NCI-H2227 (cell line): ENCODE data around the gene SMIM11.
"Not testable (repeated sequence)": the region's sequence is repeated elsewhere in the genome, so short reads cannot be mapped to it uniquely, and the experiment has no call there.

Experiments used
- DNase-seq: peaks from one replicate; lab custom pipeline; 2025; ENCODE audit not compliant: unreplicated experiment; lab: John Stamatoyannopoulos, UW

Gene SMIM11, protein sequence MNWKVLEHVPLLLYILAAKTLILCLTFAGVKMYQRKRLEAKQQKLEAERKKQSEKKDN

DNA sequence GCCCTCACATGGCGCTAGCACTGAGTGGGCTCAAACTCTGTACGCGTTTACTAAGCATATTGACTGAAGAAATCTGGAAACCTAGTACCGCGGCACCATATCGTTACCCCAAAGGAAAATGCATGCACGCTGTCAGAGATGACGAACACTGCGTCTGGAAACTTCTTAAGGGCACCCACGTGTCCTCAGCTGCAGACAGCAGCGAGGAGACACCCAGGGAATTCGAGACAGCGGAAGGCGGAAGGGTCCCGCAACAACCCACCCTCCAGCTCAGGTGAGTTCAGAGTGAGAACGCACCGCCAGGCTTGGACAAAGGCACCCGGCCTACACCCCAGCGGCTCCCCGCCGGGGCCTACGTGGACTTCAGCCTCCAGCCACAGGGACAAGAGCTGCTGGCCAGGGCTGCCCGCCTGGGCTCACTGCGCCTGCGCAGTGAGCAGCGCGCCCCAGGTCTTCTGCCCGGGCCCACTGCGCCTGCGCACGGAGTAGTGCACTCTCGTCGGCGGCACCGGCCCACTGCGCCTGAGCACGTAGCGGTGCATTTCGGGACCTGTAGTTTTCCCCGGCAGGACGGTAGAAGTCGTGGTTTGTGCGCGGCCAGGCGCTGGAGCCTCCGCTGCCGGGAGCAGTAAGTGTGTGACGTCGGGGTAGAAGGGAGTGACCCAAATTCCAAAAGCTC is at the start of gene SMIM11:
TSS of gene SMIM11 (plus strand) at position 568 of the 679 bp plus-strand sequence. CDS start 3,998 bp downstream, outside the sequence.
- DNase-seq = not testable (repeated sequence)

DNA sequence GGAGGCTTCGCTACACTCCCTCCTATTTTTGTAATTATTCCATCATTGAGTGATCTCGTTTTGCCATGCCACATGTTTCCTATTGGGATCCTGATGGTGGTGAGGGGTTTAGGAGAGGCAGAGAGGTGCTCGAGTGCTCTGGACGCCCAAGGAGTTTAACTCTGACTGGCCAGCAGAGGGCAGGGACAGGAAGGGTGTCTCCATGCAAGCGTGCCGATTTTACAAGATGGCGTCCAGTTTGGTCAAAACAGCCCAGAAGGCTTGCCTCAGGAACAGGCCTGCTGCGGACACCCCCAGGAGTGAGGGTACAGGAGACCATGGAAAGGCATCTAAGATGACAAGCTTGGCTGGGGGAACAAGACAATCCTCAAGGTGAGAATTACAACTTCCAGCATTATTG is 45.3 kb upstream of the SMIM11 start:
- no peak for DNase-seq

DNA sequence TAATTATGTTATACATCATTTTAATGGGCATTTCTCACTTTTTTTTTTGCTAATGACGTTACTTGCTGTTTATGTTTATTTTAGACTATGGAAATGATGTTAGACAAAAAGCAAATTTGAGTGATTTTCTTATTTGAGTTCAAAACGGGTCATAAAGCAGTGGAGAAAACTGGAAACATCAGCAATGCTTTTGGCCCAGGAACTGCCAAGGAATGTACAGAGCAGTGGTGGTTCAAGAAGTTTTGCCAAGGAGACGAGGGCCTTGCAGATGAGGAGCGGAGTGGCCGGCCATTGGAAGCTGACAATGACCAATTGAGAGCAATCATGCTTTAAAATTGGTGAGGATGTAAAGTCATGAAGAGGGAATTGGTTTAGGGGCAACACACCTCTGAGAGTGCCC is 43.6 kb upstream of the SMIM11 start:
- no peak for DNase-seq

DNA sequence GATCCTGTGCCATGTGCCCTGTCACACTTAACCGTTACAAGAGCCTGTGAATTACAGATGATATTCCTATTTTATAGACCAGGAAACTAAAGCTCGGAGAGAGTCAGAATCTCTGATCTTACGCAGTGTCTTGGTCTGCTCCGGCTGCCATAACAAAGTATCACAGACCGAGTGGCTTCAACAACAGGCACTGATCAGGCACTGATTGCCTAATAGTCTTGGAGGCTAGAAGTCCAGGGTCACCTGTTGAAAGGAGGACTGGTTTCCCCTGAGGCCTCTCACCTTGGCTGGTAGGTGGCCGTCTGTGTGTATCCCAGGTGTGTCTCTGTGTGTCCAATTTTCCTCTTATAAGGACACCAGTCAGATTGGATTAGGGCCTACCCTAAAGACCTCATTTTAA is 43.0 kb upstream of the SMIM11 start:
- DNase-seq = no peak

DNA sequence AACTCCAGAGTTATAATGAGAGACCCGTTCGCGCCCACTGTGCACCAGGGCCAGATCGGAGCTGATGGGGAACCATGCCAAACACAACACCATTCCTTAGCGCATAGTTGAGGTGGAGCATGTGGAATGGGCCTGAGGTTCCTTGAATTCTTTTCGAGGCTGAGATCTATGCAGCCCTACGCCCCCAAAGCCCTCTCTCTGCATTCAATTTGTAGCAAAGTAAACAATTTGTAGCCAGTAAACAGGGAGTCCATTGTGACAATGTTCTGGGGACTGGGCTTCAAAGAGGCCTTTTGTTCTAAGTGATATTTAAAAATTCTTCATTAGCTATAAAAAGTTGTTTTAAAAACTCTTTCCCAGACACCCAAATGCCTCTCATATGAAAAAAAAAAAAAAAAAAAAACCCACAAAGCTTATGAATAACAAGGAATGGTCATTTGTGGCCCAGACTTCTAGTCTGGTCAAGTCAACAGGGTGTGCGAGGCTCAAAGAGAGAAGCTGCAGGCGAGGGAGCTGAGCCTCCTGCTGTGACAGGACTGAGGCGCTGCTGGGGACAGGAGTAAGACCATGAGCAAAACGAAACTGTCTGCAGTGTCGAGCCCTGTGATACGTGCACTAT is 42.1 kb upstream of the SMIM11 start:
- no peak for DNase-seq

DNA sequence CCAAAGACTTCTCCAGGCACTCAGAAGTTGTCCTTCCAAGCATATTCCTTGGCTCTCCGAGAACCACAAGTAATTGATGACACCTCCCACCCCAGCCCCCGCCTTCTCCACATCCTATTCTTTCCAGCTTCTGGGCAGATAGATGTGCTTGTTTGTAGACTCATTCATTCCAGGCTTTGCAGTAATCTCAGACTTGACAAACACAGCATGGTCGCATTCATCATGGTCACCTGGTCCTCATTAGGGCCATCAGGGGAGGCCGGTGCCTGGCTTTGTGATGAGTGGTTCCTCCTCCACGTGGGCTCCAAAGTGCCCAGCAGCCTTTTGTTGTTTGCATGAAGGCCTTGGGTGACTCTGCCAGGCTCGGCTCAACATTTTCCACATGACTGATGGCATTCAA is 40.0 kb upstream of the SMIM11 start:
- DNase-seq = no peak

DNA sequence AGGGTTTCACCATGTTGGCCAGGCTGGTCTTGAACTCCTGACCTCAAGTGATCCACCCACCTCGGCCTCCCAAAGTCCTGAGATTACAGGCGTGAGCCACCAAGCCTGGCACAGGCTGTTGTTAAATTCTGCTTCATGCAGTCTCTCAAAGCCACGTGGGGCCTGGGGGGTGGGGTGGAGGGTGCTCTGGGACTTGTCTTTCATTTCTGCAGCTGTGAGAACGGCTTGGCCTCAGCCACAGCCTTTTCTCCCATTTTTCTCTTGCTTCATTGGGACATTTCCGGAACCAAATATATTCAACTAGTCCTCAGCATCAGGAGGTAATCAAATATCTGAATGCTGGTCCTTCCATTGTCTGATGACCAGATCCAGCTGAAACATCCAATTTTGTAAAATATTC is 39.1 kb upstream of the SMIM11 start:
- DNase-seq = no peak

DNA sequence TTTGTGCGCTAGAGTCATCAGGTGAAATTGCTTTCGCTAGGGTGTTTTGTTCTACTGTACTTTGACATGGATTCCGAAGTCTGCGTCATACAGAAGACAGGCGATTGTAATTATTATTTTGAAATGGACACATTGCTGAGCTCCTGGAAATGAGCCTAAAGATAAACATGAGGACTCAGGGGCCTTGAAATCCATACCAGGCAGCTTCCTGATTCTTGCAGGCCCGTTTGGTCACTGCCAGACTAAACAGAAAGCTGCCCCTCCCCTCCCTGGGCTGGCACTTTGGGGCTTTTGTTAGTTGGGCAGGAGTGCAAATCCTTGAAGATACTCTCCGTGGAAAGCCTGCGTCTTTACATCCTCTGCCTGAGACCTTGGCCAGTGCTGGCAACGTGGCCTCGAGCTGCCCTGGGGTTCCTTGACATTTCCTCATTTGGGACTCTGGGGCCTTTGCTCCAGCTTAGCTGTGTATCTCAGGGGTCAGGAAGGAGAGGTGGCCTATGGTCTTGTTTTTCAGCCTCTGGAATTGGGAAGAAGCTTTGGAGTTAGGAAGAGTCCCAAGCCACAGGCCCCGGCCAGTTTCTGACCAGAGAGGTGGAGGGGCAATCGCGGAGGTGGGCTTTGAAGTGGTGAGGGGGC is 38.4 kb upstream of the SMIM11 start:
- peak; percentile 13 for DNase-seq

DNA sequence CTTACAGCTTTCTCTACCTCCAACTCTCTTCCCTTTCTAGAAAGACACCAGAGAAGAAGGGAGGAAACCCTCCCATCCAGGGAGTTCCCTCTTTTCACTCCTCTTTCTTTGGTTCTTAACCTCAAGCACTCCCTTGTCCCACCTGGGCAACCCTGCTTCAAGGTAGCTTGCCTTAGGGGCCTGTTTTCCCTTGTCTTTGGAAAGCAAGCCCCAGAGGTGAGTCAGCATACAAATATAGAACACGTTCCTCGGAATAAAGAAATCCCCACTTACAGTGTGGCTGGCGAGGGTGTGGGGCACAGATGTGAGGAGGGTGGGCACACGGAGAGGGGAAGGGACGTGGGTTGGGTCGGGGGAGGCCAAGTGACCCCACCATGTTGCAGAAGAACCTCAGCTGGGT is 37.6 kb upstream of the SMIM11 start:
- no peak for DNase-seq

DNA sequence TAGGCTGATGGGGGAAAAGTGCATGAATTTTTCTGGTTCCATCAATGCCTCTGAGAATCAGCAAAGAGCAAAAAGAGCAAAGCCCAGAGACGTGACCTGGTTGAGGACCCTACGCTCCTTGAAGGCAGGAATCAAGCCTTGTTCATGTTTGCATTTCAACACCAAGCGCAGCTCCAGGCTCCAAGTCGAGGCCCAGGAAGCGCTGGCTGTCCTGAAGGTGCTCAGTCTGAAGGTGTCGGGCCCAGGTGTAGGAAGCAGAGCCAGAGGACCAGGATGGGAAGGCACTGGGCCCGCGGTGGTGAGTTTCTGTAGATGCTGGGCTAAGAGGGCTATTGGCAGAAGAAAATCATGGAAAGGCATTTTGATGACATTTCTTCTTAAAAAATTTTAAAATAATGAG is 37.1 kb upstream of the SMIM11 start:
- DNase-seq = no peak

DNA sequence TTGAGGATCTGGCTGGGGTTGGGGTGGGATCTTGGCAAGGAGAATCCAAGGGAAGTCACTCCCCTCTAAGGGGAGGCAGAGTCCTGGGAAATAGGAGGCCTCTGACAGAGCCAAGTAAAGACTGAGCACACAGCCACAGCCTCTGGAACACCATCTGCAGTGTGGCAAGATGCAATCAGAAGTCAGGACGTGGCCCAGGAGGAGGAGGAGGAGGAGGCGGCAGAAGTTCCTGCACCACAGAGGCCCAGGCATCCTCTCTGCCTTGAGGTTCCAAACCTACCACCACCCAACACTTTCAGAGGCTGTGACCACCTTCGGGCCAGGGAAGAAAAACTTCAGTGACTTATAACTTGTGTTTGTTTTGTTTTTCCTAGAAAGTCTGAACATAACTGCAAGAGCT is 35.2 kb upstream of the SMIM11 start:
- DNase-seq = no peak

DNA sequence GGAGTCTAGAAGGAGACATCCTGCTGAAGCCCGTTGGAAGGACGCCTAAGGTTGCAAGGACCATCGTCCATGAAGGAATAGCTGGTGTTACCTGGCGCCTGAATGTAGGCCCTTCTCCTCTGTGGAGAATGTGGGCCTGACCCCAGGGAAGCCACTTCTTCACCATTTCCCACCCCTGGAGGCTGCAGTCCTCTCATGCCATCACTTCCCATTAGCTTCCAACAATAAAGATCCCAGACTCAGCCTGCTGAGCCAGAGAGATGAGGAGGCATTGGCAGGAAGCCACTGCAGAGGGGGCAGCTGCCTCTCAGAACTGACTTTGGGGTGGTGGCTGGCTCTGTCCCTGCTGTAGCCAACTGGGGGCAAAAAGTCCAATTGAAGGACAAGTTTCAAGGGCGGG is 32.8 kb upstream of the SMIM11 start:
- DNase-seq = no peak

DNA sequence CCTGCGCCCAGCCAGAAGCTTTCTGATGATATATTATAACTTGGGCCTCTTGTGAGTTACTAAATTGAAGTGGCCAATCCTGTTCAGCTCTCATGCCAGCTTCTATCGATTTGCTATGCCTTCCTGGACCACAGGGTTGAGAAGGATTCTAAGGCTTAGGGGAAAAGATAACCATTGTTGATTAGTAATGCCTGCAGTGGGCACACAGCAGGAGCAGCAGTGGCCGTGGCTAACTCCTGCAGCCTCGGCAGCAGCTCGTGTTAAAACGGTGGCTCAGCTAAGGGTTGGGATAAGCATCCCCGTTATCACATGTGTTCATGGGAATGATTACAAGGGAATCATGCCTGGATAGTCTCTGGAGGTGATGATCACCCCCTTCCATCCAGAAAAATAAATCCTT is 32.0 kb upstream of the SMIM11 start:
- DNase-seq = no peak

DNA sequence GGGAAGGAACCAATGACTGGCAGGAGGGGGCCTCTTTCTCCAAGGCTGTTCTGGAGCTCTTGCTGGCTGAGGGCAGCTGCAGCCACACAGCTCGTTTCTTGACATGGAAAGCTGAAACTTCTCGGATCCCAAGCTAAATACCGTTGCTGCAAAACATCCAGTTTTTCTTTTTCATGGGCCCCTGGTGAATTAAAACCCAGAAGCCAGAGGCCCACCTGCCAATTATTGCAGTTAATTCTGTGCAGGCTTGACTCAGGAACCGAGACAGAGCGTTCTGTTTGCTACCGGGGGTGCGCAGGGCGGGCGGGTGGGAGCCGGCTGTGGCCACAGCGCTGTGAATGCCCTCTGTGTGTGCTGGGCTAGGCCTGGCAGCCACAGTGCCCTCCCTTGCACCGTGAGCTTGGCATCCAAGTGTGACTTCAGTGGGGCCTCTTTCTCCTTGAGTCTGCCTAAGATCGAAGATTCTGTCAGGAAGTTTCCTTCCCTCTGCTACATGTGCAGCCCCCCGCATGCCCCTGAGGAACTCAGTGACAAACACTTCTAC is 31.4 kb upstream of the SMIM11 start:
- no peak for DNase-seq

DNA sequence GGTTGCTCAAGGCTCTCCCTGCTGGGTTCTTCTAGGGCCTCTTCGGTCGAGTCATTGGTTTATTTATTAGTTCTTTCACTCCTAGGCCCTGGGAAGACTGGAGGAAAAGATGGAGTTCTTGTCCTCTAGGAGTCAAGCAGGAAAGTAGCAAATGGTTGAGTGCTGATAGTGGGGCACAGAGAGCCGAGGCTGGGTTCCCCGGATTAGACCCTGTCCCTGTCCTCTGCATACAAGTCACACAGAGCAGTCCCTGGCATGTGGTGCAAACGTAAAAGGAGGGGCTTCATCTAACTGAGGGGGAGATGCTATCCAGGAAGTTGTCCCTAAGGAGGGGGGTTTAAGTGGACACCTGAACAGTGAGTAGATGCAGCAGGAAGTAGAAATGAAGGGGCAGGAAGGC is 30.7 kb upstream of the SMIM11 start:
- no peak for DNase-seq

DNA sequence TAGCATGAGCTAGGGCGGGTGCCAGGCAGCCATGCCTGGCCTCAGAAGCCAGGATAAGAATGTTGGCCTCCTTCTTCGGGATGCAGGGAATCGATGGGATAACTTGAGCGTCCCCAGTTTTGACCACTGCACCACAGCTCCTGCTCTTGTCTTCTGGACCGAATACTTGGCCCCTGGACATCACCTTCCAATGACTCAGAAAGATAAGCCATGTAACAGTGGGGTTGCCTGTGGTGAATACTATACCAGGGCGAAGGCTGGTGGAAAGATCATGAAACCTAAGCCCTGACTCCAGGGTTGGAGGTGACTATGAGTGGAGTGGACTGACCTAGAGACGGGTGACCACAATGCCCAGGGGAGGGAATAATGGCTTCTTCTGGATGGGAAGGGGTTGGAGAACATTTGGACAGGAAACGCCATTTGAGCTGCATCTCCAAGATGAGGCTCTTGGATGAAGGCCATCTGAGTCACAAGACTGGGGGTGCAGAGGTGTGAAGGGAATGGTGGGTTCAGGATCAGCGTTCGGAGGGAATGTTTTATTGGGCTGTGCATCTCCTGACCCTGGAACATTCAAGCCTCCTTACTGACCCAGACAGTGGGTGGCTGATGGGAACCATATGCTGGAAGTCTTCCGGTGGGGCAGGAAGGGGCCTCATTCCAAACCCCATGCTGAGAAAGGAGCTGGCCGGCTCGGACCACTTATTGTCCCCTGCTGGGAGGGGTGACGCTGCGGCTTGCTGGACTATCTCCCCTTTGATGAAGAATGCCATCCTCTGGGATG is 30.0 kb upstream of the SMIM11 start:
- no peak for DNase-seq

DNA sequence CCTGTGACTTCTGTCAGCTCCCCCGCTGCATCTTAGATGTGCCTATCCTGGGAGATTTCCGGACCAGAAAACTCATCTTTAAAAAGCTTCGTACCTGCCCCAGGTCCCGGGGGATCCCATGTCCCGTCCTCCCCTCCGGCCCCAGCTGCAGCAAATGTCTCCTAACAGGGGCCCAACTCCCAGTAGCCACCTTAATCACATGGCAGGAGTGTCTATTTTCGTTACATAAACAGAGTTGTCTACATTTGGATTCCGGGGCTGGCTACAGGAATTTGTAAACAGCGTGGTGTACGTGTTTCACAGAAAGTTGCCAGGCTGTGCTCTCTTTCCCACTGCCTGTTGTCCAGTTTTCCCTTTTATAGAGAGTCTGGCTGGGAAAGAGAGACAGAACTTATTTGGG is 29.4 kb upstream of the SMIM11 start:
- DNase-seq = no peak

DNA sequence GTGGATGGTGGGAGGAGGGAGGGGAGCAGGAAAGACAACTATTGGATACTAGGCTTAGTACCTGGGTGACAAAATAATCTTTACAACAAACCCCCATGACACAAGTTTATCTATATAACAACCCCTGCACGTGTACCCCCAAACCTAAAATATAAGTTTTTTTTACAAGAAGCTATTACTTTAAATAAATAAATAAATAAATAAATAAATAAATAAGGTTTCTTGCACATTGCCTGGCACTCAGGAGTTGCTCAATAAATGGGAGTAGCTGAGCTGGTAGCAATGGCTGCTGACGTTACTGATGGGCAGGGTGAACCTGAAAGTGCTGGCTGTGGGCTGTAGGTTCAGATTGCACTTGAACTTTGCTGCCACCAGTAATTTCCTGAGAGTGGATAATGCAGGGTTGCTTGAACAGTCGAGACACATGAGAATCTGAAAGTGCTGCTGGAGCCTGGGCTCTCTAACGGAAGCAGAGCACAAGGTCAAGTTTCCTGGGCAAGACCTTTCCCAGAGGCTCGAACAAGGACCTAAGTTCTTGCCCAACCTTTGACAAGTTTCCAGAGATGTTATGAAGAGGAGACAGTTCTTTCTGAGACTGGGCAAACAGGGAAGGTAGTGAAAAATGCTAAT is 26.3 kb upstream of the SMIM11 start:
- no peak for DNase-seq

DNA sequence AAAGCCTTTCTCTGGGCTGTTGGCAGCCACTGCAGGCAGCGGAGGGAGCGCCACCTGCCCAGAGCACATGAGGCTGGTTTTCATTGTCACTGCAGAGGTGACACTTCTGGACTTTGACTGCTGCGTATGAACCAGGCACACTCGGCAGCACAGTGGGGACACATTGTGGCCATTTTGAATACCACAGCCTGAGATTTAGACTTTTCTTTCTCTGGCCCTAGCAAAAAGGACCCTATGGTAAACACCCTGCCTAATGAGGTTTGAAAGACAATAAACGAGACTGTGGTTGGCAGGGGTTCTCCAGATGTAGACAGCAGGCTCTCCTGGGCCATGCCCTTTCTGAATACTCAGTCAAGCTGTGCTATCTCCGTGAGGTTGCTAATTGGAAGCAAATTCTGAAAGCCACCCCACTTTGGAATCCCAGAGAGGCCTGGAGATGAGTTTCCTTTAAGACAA is 23.5 kb upstream of the SMIM11 start:
- peak; percentile 55 for DNase-seq

DNA sequence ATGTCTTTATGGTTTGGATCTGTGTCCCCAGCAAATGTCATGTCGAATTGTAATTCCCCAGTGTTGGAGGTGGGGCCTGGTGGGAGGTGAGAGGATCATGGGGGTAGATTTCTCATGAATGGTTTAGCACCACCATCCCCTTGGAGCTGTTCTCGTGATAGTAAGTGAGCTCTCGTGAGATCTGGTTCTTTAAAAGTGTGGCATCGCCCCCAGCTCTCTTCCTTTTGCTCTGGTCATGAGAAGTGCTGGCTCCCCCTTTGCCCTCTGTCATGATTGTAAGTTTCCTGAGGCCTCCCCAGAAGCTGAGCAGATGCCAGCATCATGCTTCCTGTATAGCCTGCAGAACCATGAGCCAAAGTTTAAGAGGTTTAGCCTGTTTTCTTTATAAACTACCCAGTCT is 22.8 kb upstream of the SMIM11 start:
- no peak for DNase-seq

DNA sequence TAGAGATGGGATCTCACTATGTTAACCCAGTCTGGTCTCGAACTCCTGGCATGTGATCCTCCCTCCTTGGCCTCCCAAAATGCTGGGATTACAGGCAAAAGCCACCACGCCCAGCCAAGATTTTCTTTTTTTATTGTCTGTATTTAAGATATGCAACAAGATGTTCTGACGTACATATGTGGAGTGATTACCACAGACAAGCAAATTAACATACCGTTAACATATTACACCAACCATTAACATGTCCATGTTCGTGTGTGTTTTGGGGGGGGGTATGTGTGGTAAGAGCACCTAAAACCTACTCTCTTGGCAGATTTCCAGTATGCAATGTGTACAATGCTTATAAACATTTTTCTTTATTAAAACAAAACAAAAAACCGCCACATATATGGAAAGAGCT is 22.1 kb upstream of the SMIM11 start:
- DNase-seq = no peak
